C4-2B (cell line): ENCODE results near the gene MYO1C.

Experiments
- CTCF ChIP-seq: fragments of 450-650 bp; conservative IDR thresholded peaks from 2 replicates; pipeline ENCODE4 v1.5.1; 2017; ENCODE audit warnings: mild to moderate bottlenecking
- ZFX ChIP-seq: fragments of 450-650 bp; IDR thresholded peaks from 2 replicates; pipeline ENCODE4 v1.6.1; 2017

GRCh38 chr17:1506649-1507267 is 14.3 kb upstream of the MYO1C start:
- TF ChIP-seq CTCF: no peak
- no peak for TF ChIP-seq ZFX
